WERI-Rb-1 (cell line): ENCODE data around the gene PTPRH.
A peak's percentile ranks its signal among the peaks of the same experiment; 100 is the strongest.

Experiments used
- DNase-seq: peaks from one replicate; pipeline ENCODE4 v3.0.0-alpha.2; 2020
- H3K27ac ChIP-seq: fragments of 250-450 bp; sonication (Bioruptor Pico); 2 replicates; pipeline ENCODE4 v1.5.1; 2020; ENCODE audit warnings: mild to moderate bottlenecking, moderate library complexity
- H3K27me3 ChIP-seq: fragments of 250-450 bp; sonication (Bioruptor Pico); 2 replicates; pipeline ENCODE4 v1.5.1; 2021; ENCODE audit warnings: mild to moderate bottlenecking, low read depth, moderate library complexity; ENCODE audit not compliant: insufficient read depth, severe bottlenecking
- H3K36me3 ChIP-seq: fragments of 250-450 bp; sonication (Bioruptor Pico); 2 replicates; pipeline ENCODE4 v1.5.1; 2020; ENCODE audit warnings: mild to moderate bottlenecking, moderate library complexity
- H3K4me3 ChIP-seq: 2 replicates; pipeline ENCODE4 v1.5.1; 2011; ENCODE audit warnings: low read depth, mild to moderate bottlenecking, control low read depth, low read length
- H3K9me3 ChIP-seq: fragments of 250-450 bp; sonication (Bioruptor Pico); 2 replicates; pipeline ENCODE4 v1.5.1; 2021; ENCODE audit warnings: mild to moderate bottlenecking, moderate library complexity; ENCODE audit not compliant: severe bottlenecking
- TF ChIP-seq, protein P1 (sequence below): IDR thresholded peaks from 2 replicates; pipeline ENCODE4 v1.5.1; 2011; ENCODE audit warnings: low read depth, mild to moderate bottlenecking, control low read depth, inconsistent platforms, low read length

The PTPRH gene

GRCh38 chr19:55208880-55209692 lies at the start of gene PTPRH:
Gene PTPRH (minus strand): TSS chr19:55209501. CDS start chr19:55209433, 68 bp downstream.
- Histone ChIP-seq H3K27ac (no peak within 1 kb of the TSS), H3K27me3 (no peaks in the 10 kb centered on the region), H3K9me3 (peaks cover 12% of the 10 kb centered on the region), H3K4me3 (no peak within 1 kb of the TSS), H3K36me3 (no peaks in the 10 kb centered on the region)
- no peak for DNase-seq
- TF ChIP-seq, protein P1, sequence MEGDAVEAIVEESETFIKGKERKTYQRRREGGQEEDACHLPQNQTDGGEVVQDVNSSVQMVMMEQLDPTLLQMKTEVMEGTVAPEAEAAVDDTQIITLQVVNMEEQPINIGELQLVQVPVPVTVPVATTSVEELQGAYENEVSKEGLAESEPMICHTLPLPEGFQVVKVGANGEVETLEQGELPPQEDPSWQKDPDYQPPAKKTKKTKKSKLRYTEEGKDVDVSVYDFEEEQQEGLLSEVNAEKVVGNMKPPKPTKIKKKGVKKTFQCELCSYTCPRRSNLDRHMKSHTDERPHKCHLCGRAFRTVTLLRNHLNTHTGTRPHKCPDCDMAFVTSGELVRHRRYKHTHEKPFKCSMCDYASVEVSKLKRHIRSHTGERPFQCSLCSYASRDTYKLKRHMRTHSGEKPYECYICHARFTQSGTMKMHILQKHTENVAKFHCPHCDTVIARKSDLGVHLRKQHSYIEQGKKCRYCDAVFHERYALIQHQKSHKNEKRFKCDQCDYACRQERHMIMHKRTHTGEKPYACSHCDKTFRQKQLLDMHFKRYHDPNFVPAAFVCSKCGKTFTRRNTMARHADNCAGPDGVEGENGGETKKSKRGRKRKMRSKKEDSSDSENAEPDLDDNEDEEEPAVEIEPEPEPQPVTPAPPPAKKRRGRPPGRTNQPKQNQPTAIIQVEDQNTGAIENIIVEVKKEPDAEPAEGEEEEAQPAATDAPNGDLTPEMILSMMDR = no peak

GRCh38 chr19:55258476-55258827 lies 49.2 kb upstream of the PTPRH start:
- TF ChIP-seq, protein P1 = no peak
- Histone ChIP-seq H3K27me3 (no peaks in the 10 kb centered on the region), H3K9me3 (no peaks in the 10 kb centered on the region), H3K4me3 (peak overlapping the region; percentile 87), H3K27ac (peak overlapping the region; percentile 98), H3K36me3 (peaks cover 42% of the 10 kb centered on the region)
- peak; percentile 19 for DNase-seq

- Histone ChIP-seq H3K9me3 (no peaks in the 10 kb centered on the region), H3K27ac (peak overlapping the region; percentile 98), H3K27me3 (no peaks in the 10 kb centered on the region), H3K4me3 (peak overlapping the region; percentile 83), H3K36me3 (peaks cover 46% of the 10 kb centered on the region)
- TF ChIP-seq, protein P1 = no peak
- DNase-seq = peak; percentile 42
Measured at GRCh38 chr19:55257461-55258420, 48.4 kb upstream of the PTPRH start.

DNA sequence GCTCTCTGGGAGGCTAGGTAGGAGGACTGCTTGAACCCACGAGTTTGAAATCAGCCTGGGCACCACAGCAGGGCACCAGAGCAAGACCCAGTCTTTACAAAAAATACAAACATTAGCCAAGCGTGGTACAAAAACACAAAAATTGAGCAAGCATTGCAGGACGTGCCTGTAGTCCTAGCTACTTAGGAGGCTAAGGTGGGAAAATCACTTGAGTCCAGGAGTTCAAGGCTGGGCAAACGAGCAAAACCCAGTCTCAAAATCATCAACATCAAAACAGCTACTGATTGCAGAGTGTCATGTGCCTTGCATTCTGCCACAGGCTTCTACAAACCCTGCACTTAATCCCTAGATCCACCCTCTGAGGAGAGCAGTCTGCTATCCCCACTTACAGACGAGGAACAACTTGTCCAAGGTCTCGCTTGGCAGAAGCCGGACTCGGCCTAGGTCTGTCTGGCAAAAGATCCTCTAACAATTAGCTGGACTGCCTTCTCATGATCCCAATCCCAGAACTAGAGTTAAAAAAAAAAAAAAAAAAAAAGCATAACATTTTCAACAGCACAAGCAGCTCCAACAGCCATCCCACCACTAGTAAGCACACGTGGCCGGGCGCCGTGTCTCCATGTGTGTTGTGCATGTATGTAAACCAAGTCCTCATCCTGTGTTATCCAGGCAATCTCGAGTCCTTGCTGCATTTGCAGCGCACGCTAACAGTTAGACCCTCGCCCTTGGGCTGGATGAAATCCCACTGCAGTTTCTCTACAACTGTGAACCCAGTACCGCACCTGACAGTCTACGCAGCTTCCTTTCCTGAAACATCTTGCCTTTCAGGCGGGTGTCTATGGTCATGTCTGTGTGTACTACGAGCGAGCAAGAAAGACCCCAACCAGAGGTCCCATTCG lies 47.5 kb upstream of the PTPRH start:
- Histone ChIP-seq H3K27me3 (no peaks in the 10 kb centered on the region), H3K27ac (no peak overlapping the region; the same call in 1 of the 2 replicates), H3K4me3 (peak overlapping the region; percentile 83; the same call in 1 of the 2 replicates), H3K36me3 (peaks cover 46% of the 10 kb centered on the region), H3K9me3 (no peaks in the 10 kb centered on the region)
- DNase-seq = no peak
- TF ChIP-seq, protein P1 = no peak
